Small intestine (tissue), 7 donors: ENCODE measurements around the gene CCDC88C. TPM values are rescaled to one million over a fixed set of nuclear protein-coding genes. Genes with fewer than 3 reads are reported as not detected.
A peak's percentile ranks its signal among the peaks of the same experiment; 100 is the strongest.

Experiments used
- DNase-seq, 2 donors: peaks; one replicate each; pipeline versions ENCODE4 v3.0.0 to v3.0.0-alpha.2; 2013
- FAIRE-seq: peaks from 2 replicates; lab custom pipeline; 2012; peaks lifted over from hg19 to GRCh38; lab: Jason Lieb, UNC
- H3K27ac ChIP-seq, 3 donors: one replicate each; pipeline ENCODE4 v1.5.1; 2013; ENCODE audit warnings: low read length in 2 of 3, mild to moderate bottlenecking in 2 of 3, control low read depth in 1 of 3, inconsistent platforms in 1 of 3, low read depth in 1 of 3, moderate library complexity in 1 of 3
- H3K27me3 ChIP-seq, 3 donors: one replicate each; pipeline ENCODE4 v1.6.1; 2013; ENCODE audit warnings: low read length in 3 of 3, inconsistent platforms in 1 of 3; ENCODE audit not compliant: control insufficient read depth in 3 of 3, insufficient read depth in 3 of 3
- H3K36me3 ChIP-seq, 3 donors: one replicate each; pipeline ENCODE4 v1.6.1; 2013; ENCODE audit warnings: low read length in 3 of 3, inconsistent platforms in 1 of 3, low read depth in 1 of 3, mild to moderate bottlenecking in 1 of 3, moderate library complexity in 1 of 3; ENCODE audit not compliant: control insufficient read depth in 3 of 3, insufficient read depth in 2 of 3
- H3K4me1 ChIP-seq, 3 donors: one replicate each; pipeline ENCODE4 v1.6.1; 2013; ENCODE audit warnings: low read length in 2 of 3, inconsistent platforms in 1 of 3, low read depth in 1 of 3, mild to moderate bottlenecking in 1 of 3, moderate library complexity in 1 of 3; ENCODE audit not compliant: control insufficient read depth in 3 of 3, insufficient read depth in 2 of 3
- H3K4me3 ChIP-seq, 3 donors: one replicate each; pipeline ENCODE4 v1.5.1; 2013; ENCODE audit warnings: low read length in 3 of 3, control low read depth in 1 of 3, inconsistent platforms in 1 of 3, low read depth in 1 of 3, mild to moderate bottlenecking in 1 of 3, moderate library complexity in 1 of 3
- H3K9me3 ChIP-seq, 2 donors: one replicate each; pipeline ENCODE4 v1.6.1; 2013; ENCODE audit warnings: low read depth in 1 of 2, low read length in 1 of 2; ENCODE audit not compliant: control insufficient read depth in 2 of 2, insufficient read depth in 1 of 2
- WGBS, 3 donors: extraction: QIAGEN DNeasy Blood & Tissue Kit; methylation state at CpG; one replicate each; pipeline ENCODE4 v1.1.7; 2013; 5-methylcytosine and 5-hydroxymethylcytosine counted together
- polyA plus RNA-seq, 4 donors: library from polyadenylated mRNA; stranded (reverse) in 3 of 4; unstranded in 1 of 4; fragments of 200-250 nt in 3 of 4; fragments of 120-200 nt in 1 of 4; gene quantifications; one replicate each; pipeline versions ENCODE4 v1.2.1 to v1.2.3, GENCODE V29; 2013
- donor health status: healthy with polysubstance abuse.
- donor health status: control.
- donor health status: control.
- donor health status: Bipolar disorder and iron deficiency.
- donor health status: healthy.

The CCDC88C gene
- polyA plus RNA-seq, 4 donors, result 13.2 to 25.9 (median 18.3) TPM

DNA sequence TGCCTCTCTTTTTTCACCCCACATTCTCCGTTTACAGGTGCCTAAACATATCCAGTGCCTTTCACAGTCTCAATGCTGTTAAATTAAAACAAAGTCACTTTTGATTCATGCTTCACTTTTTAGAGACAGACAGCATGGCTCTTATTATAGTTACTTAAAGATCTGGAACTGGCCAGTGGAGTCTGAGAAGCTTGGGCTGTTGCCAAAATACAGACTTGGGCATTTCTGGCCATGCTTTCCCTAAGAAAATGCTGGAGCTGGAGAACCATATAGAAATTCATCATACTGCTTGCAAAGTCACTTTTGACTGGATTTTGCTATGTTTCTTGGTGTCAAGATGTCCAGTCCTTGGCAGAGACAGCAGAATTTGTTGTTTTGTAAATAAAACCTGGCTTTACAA lies 161.0 kb downstream of the CCDC88C start:
- 71 to 76% (median 72%) methylated on average over 1 of the region's 1 CpG for WGBS, 3 donors

DNA sequence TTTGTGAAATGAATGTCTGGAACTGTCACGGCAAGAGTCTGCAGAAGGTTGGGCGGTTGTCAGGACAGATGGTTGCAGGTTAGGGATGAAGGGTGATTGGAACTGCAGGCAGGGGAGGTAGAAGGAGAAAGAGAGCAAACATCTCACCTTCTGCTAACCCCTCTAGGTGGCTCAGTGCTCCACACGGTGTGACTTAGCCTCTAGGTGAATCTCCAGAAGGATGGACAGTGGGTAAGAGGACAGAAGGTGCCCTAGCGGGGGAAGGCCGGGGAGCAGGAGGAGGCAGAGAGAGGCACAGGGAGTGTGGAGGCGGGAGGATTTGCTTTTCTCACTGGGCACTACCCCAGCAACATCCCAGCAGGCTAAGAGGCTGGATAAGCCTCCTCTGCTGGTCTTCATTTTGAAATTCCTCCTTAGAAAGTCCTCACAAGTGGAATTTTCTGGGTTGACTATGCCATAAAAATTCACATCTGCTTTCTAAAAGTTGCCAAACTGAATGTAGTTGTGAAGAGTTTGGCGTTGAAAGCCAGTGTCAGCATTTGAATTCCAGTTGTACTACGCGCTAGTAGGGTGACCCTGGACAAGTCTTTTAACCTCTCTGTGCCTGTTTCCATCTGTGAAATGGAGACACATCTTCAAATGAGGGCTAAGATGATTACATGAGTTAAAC lies 162.5 kb downstream of the CCDC88C start:
- DNase-seq (no peak), FAIRE-seq (no peak)
- Histone ChIP-seq H3K36me3 (no peaks in the 10 kb centered on the region), H3K4me3 (no peak overlapping the region), H3K4me1 (peaks cover 0 to 19% (median 4%) of the 10 kb centered on the region in 3 donors), H3K27ac (peak overlapping the region in 1 of 3 donors; percentile 14), H3K9me3 (peaks cover 0 to 4% of the 10 kb centered on the region in 2 donors), H3K27me3 (peaks cover 0 to 20% (median 0%) of the 10 kb centered on the region in 3 donors)
- WGBS, 3 donors, result 65 to 73% (median 66%) methylated on average over 9 of the region's 9 CpGs

More for the DNA sequence above, 161.0 kb downstream of the CCDC88C start:
- no peaks in the 10 kb centered on the region for H3K36me3 ChIP-seq
- H3K4me3 ChIP-seq, result no peak overlapping the region
- H3K4me1 ChIP-seq, result peaks cover 0 to 14% (median 4%) of the 10 kb centered on the region in 3 donors
- DNase-seq (no peak), FAIRE-seq (no peak)
- H3K27me3 ChIP-seq, result peaks cover 0 to 20% (median 0%) of the 10 kb centered on the region in 3 donors
- no peak overlapping the region for H3K27ac ChIP-seq
- peaks cover 0 to 8% of the 10 kb centered on the region in 2 donors for H3K9me3 ChIP-seq

- Histone ChIP-seq H3K9me3 (peaks cover 0 to 4% of the 10 kb centered on the region in 2 donors), H3K4me3 (no peak overlapping the region), H3K4me1 (peaks cover 0 to 19% (median 4%) of the 10 kb centered on the region in 3 donors), H3K27ac (peak overlapping the region in 1 of 3 donors; percentile 41), H3K27me3 (peaks cover 0 to 20% (median 0%) of the 10 kb centered on the region in 3 donors), H3K36me3 (no peaks in the 10 kb centered on the region)
- 34 to 60% (median 53%) methylated on average over 3 of the region's 3 CpGs for WGBS, 3 donors
- DNase-seq (no peak), FAIRE-seq (no peak)
Measured at GRCh38 chr14:91254461-91254860, 163.2 kb downstream of the CCDC88C start.

DNA sequence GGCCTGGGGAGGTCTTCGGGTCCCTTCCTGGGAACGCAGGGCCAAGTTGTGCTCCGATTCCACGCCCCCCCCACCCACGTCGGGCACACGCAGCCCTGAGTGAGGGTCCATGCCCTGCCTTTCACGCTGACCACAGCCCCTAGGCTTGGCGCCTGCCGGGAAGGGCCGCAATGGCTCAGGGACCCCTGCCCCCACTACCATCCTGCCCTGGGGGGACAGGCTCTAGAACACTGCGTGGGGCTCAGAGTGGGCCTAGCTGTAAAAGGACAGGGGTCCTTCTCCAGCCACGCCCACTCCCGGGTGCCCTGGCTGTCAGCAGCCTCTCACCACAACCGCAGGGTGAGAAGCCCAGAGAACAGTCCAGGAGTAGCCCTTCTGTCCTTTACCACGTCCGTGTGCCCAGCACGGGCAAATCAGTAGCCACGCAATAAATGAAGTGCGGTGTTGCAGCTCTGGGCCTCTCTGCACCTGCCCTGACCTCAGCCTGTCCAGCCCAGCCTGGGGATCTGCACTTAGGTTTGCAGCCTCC lies 163.8 kb downstream of the CCDC88C start:
- Histone ChIP-seq H3K27me3 (peaks cover 0 to 20% (median 0%) of the 10 kb centered on the region in 3 donors), H3K4me1 (peaks cover 0 to 19% (median 4%) of the 10 kb centered on the region in 3 donors), H3K36me3 (no peaks in the 10 kb centered on the region), H3K9me3 (peaks cover 0 to 4% of the 10 kb centered on the region in 2 donors), H3K4me3 (peak overlapping the region; percentile 24 to 57 (median 43)), H3K27ac (peak overlapping the region in 1 of 3 donors; percentile 41)
- DNase-seq (peak in 1 of 2 donors; percentile 22), FAIRE-seq (no peak)
- 17 to 36% (median 28%) methylated on average over 14 to 20 of the region's 20 CpGs for WGBS, 3 donors

DNA sequence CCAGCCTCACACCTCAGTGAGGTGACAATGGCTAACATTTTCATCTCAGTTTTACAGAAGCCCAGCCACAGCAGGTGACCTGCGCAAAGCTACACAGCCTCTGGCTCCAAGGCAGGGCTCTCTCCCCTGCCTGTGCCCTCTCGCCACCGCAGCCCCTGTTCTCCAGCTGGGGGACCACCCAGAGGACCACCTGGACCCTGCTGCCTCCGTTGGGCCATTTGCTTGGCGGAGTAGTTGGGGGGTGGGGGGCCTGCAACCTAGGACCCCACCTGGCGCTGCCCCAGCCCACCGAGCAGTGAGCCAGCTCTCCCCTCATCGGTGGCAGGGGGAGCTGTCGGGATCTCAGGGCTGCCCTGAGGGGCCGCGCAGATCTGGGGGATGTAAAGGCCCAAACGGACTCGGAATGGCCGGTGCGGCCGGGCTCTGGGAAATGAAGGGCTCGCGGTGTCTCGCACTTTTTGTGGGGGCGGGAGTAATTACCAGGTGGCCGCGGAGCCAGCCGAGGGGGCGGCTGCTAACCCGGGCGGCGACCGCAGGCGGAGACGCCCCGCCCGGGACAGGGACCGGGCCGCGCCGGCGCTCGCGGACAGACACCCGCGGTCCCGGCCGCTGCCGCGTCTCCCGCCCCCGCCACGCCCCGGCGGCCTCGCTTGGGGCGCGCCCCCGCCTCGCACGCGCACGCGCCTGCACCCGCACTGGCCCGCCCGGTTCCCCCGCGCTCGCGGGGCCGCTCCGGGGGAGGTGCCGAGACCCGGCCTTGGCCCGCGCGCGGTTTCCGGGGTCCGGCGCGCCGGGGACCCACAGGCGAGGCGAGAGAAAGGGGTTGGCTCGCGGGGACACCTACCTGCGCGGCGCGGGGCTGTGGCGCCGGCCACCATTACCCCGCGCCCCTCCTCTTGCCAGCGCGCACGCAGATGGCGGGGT lies 164.5 kb downstream of the CCDC88C start:
- Histone ChIP-seq H3K4me3 (peak overlapping the region; percentile 24 to 57 (median 54)), H3K4me1 (peaks cover 0 to 19% (median 4%) of the 10 kb centered on the region in 3 donors)

GRCh38 chr14:91250912-91251311 lies 166.7 kb downstream of the CCDC88C start:
- 57 to 82% (median 68%) methylated on average over 5 of the region's 5 CpGs for WGBS, 3 donors
- Histone ChIP-seq H3K27ac (peak overlapping the region in 2 of 3 donors; percentile 35 to 83), H3K36me3 (no peaks in the 10 kb centered on the region), H3K4me1 (peaks cover 0 to 19% (median 4%) of the 10 kb centered on the region in 3 donors), H3K27me3 (peaks cover 0 to 20% (median 0%) of the 10 kb centered on the region in 3 donors), H3K9me3 (no peaks in the 10 kb centered on the region), H3K4me3 (no peak overlapping the region)
- FAIRE-seq (no peak), DNase-seq (no peak)

More for the DNA sequence above, 164.5 kb downstream of the CCDC88C start:
- Histone ChIP-seq H3K27me3 (peaks cover 0 to 20% (median 0%) of the 10 kb centered on the region in 3 donors), H3K36me3 (no peaks in the 10 kb centered on the region), H3K9me3 (no peaks in the 10 kb centered on the region), H3K27ac (peak overlapping the region in 2 of 3 donors; percentile 27 to 53)
- peak; percentile 41 to 65 for DNase-seq
- WGBS, 3 donors, result 3 to 5% (median 3%) methylated on average over 27 to 95 of the region's 95 CpGs
- no peak for FAIRE-seq

GRCh38 chr14:91249841-91250616 lies 167.6 kb downstream of the CCDC88C start:
- no peaks in the 10 kb centered on the region for H3K9me3 ChIP-seq
- H3K36me3 ChIP-seq, result no peaks in the 10 kb centered on the region
- H3K27ac ChIP-seq, result peak overlapping the region in 2 of 3 donors; percentile 35 to 83
- FAIRE-seq (no peak), DNase-seq (peak; percentile 27 to 32)
- 49 to 66% (median 53%) methylated on average over 10 of the region's 10 CpGs for WGBS, 3 donors
- no peak overlapping the region for H3K4me3 ChIP-seq
- peaks cover 0 to 20% (median 0%) of the 10 kb centered on the region in 3 donors for H3K27me3 ChIP-seq
- H3K4me1 ChIP-seq, result peaks cover 0 to 19% (median 4%) of the 10 kb centered on the region in 3 donors
